HepG2 (cell line): ENCODE results near the gene SIK3. TPM values are rescaled to one million over a fixed set of nuclear protein-coding genes. Genes with fewer than 3 reads are reported as not detected.
A peak's percentile ranks its signal among the peaks of the same experiment; 100 is the strongest.

Experiments used
- AGO2 ChIP-seq: fragments of 200-400 bp; formaldehyde crosslinking; optimal IDR thresholded peaks from 2 replicates; pipeline ENCODE3; 2017; ENCODE audit warnings: mild to moderate bottlenecking, low read depth, low read length, moderate library complexity
- CAMTA2 ChIP-seq: sonication (generic); formaldehyde crosslinking; IDR thresholded peaks from 2 replicates; pipeline ENCODE4 v1.4.0; 2020; ENCODE audit warnings: mild to moderate bottlenecking, missing genetic modification reagents, borderline replicate concordance
- FOSL2 ChIP-seq: sonication (generic); formaldehyde crosslinking; IDR thresholded peaks from 2 replicates; pipeline ENCODE4 v1.4.0; 2020; ENCODE audit warnings: missing genetic modification reagents
- HNF4G ChIP-seq, 2 experiments: sonication (generic) in 1 of 2; formaldehyde crosslinking in 1 of 2; IDR thresholded peaks; 2 replicates each; pipeline versions ENCODE4 v1.4.0 to v1.6.1; 2011 to 2020; ENCODE audit warnings: borderline replicate concordance in 2 of 2, low read depth in 2 of 2, mild to moderate bottlenecking in 2 of 2, low read length in 1 of 2, missing genetic modification reagents in 1 of 2, moderate library complexity in 1 of 2
- HOXD1 ChIP-seq: sonication (generic); formaldehyde crosslinking; IDR thresholded peaks from 2 replicates; pipeline ENCODE4 v1.5.0; 2020; ENCODE audit warnings: missing genetic modification reagents
- MIXL1 ChIP-seq: IDR thresholded peaks from 2 replicates; pipeline ENCODE4 v1.6.1; 2016
- ONECUT2 ChIP-seq: sonication (generic); formaldehyde crosslinking; IDR thresholded peaks from 2 replicates; pipeline ENCODE4 v1.4.0; 2020; ENCODE audit warnings: missing genetic modification reagents
- RAD51 ChIP-seq: fragments of 450-650 bp; IDR thresholded peaks from 2 replicates; pipeline ENCODE4 v1.6.1; 2016; ENCODE audit warnings: borderline replicate concordance
- TBX2 ChIP-seq: sonication (generic); formaldehyde crosslinking; IDR thresholded peaks from 2 replicates; pipeline ENCODE4 v1.5.0; 2020; ENCODE audit warnings: missing genetic modification reagents, mild to moderate bottlenecking, borderline replicate concordance
- ZBTB43 ChIP-seq: sonication (generic); formaldehyde crosslinking; conservative IDR thresholded peaks from 2 replicates; pipeline ENCODE4 v1.4.0; 2020; ENCODE audit warnings: missing genetic modification reagents
- ZGPAT ChIP-seq: IDR thresholded peaks from 2 replicates; pipeline ENCODE4 v1.6.1; 2016; ENCODE audit warnings: mild to moderate bottlenecking
- ZNF318 ChIP-seq: sonication (generic); formaldehyde crosslinking; IDR thresholded peaks from 2 replicates; pipeline ENCODE4 v1.4.0; 2020; ENCODE audit warnings: mild to moderate bottlenecking, missing genetic modification reagents
- ZNF543 ChIP-seq: sonication (generic); formaldehyde crosslinking; IDR thresholded peaks from 2 replicates; pipeline ENCODE4 v1.4.0; 2020; ENCODE audit warnings: mild to moderate bottlenecking, missing genetic modification reagents
- ZNF746 ChIP-seq: sonication (generic); formaldehyde crosslinking; IDR thresholded peaks from 2 replicates; pipeline ENCODE4 v1.8.0; 2022; ENCODE audit warnings: mild to moderate bottlenecking, missing genetic modification reagents
- polyA plus RNA-seq, 8 experiments: library from polyadenylated mRNA; depleted of rRNA in 3 of 8; stranded (reverse) in 7 of 8; unstranded in 1 of 8; fragments of >200 nt; fragmentation: Illumina TruSeq in 4 of 8; extraction: Trizol in 4 of 8; gene quantifications; 2 replicates each; pipeline versions ENCODE4 v1.2.1 to v1.2.3, GENCODE V29; 2011 to 2016; ENCODE audit warnings: low read depth in 4 of 8, missing spikeins in 1 of 8, mixed read lengths in 1 of 8; ENCODE audit not compliant: insufficient read depth in 1 of 8
- total RNA-seq, 5 experiments: library from RNA; depleted of rRNA; stranded (reverse); fragments of >200 nt; fragmentation: Illumina TruSeq; extraction: Trizol; gene quantifications; 2 replicates each; pipeline ENCODE4 v1.2.3, GENCODE V29; 2016; ENCODE audit warnings: low read depth in 1 of 5
- TF ChIP-seq, protein P1 (sequence below): IDR thresholded peaks from 2 replicates; pipeline ENCODE4 v1.6.1; 2016; ENCODE audit warnings: missing compliant biosample characterization, missing genetic modification reagents, borderline replicate concordance
- TF ChIP-seq, protein P2 (sequence below): sonication (generic); formaldehyde crosslinking; IDR thresholded peaks from 2 replicates; pipeline ENCODE4 v1.4.0; 2020; ENCODE audit warnings: missing genetic modification reagents

The SIK3 gene
- total and polyA plus RNA-seq, 2 of the 13 experiments (the other 11 are each of a cell fraction or from before 2014, with no cell fraction given): 5.7 to 9.8 TPM

DNA sequence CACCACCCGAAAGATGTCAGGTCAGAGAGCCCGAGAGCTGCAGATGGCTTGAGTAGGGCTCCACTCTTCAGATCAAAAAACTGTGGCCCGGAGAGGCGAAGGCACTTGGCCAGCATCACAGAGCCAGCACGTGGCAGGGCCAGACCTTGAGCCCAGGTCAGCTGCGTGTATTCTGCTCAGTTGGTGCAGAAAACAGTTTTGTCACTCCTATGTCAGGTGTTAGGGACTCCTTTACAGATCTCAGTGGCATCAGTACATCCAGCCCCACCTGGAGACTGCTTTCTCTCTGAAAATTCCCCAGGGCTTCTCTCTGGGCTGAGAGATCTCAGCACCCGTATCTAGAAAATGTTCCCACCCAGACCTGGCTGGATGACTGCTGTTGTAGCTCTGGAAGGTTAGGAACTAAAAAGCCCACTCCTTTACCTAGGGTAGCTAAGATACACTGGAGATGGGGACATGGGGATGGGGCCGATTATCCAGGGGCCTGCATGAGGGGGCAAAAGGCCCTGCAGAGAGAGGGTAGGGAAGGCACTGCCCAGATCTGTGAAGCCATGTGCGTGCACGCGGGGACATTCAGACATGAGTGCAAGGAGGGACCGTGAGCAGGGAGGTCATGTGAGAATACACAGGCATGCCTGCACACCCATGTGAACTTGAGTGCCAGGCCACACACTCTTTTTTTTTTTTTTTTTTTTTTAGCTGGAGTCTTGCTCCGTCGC is 264.3 kb downstream of the SIK3 start (continued):
- TF ChIP-seq ZNF318: no peak
- TF ChIP-seq AGO2: peak; percentile 92
- no peak for TF ChIP-seq RAD51
- peak; percentile 81; the same call in 1 of the 2 replicates for TF ChIP-seq TBX2 (CRISPR knock-in tag)
- TF ChIP-seq HOXD1 (CRISPR knock-in tag): no peak
- TF ChIP-seq ZNF543: 0 out of 2 replicates have a peak, but pooled peaks have one; percentile 6
- peak; percentile 72 for TF ChIP-seq HNF4G (IDR thresholded peaks at IDR 0.05; ENCODE audit: borderline replicate concordance, low read depth, low read length)
- peak; percentile 59; the same call in 1 of the 2 replicates for TF ChIP-seq HNF4G (CRISPR knock-in tag; IDR thresholded peaks at IDR 0.05; ENCODE audit: borderline replicate concordance, low read depth)
- TF ChIP-seq, protein P1, sequence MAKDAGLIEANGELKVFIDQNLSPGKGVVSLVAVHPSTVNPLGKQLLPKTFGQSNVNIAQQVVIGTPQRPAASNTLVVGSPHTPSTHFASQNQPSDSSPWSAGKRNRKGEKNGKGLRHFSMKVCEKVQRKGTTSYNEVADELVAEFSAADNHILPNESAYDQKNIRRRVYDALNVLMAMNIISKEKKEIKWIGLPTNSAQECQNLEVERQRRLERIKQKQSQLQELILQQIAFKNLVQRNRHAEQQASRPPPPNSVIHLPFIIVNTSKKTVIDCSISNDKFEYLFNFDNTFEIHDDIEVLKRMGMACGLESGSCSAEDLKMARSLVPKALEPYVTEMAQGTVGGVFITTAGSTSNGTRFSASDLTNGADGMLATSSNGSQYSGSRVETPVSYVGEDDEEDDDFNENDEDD: peak; percentile 89; the same call in 1 of the 2 replicates
- TF ChIP-seq ZBTB43: 0 out of 2 replicates have a peak, but pooled peaks have one; percentile 46
- TF ChIP-seq, protein P2, sequence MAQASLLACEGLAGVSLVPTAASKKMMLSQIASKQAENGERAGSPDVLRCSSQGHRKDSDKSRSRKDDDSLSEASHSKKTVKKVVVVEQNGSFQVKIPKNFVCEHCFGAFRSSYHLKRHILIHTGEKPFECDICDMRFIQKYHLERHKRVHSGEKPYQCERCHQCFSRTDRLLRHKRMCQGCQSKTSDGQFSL (CRISPR knock-in tag): peak; percentile 51; the same call in 1 of the 2 replicates
- peak; percentile 50; the same call in 1 of the 2 replicates for TF ChIP-seq FOSL2 (CRISPR knock-in tag)
- TF ChIP-seq ZNF746 (CRISPR knock-in tag): peak; percentile 48; the same call in 1 of the 2 replicates
- peak; percentile 13; the same call in 1 of the 2 replicates for TF ChIP-seq MIXL1
- no peak for TF ChIP-seq ONECUT2 (CRISPR knock-in tag)
- TF ChIP-seq CAMTA2 (CRISPR knock-in tag): 0 out of 2 replicates have a peak, but pooled peaks have one; percentile 23
- TF ChIP-seq ZGPAT: peak; percentile 89
